ENCODE data around the gene LRRC32. TPM values are rescaled to one million over a fixed set of nuclear protein-coding genes. Genes with fewer than 3 reads are reported as not detected.

LRRC32 gene
- total RNA-seq, 4 donors from 2014 or later: 14.5 to 35.5 (median 23.4) TPM

- H3K4me3 ChIP-seq: no peak overlapping the region
- H3K27me3 ChIP-seq: no peaks in the 10 kb centered on the region
- ATAC-seq: peak in 1 of 2 donors; percentile 42
- no peaks in the 10 kb centered on the region for H3K9me3 ChIP-seq
- DNase-seq: peak in 1 of 2 donors; percentile 27
- TF ChIP-seq POLR2A (IDR thresholded peaks at IDR 0.05) (no peak), CTCF (IDR thresholded peaks at IDR 0.05 in 4 of 5, conservative IDR thresholded peaks at IDR 0.05 in 1 of 5) (peak; percentile 41 to 81 (median 73))
- no peaks in the 10 kb centered on the region for H3K36me3 ChIP-seq
- intact Hi-C loops (cut with DNase I; ENCODE audit: low total_unique reads): no loop called here
- in situ Hi-C loops (cut with MboI; ENCODE audit: low sequenced_read_pairs in 4 of 4): loop anchor here in 2 of 4 donors (10.0 to 25.0 kb wide), 2 partner anchors 93 to 126 kb away; no protein-coding TSS in a partner anchor
- H3K4me1 ChIP-seq: no peaks in the 10 kb centered on the region
- H3K27ac ChIP-seq: no peak overlapping the region
Measured at GRCh38 chr11:76680518-76681425, 10.2 kb upstream of the LRRC32 start.

- intact Hi-C loops (cut with DNase I; ENCODE audit: low total_unique reads): loop anchor here (5.0 kb wide), 2 partner anchors 76 to 126 kb away; no protein-coding TSS in a partner anchor
- no peaks in the 10 kb centered on the region for H3K4me1 ChIP-seq
- no peak for ATAC-seq
- DNase-seq: no peak
- TF ChIP-seq CTCF (IDR thresholded peaks at IDR 0.05 in 4 of 5, conservative IDR thresholded peaks at IDR 0.05 in 1 of 5) (no peak), POLR2A (IDR thresholded peaks at IDR 0.05) (no peak)
- H3K9me3 ChIP-seq: no peaks in the 10 kb centered on the region
- no peak overlapping the region for H3K4me3 ChIP-seq
- in situ Hi-C loops (cut with MboI; ENCODE audit: low sequenced_read_pairs in 4 of 4): loop anchor here in 1 of 4 donors (25.0 kb wide), 1 partner anchor 91 kb away; no protein-coding TSS in a partner anchor
- no peaks in the 10 kb centered on the region for H3K36me3 ChIP-seq
- H3K27ac ChIP-seq: no peak overlapping the region
- no peaks in the 10 kb centered on the region for H3K27me3 ChIP-seq
Measured at GRCh38 chr11:76678321-76678720, 7.8 kb upstream of the LRRC32 start.

- intact Hi-C loops (cut with DNase I; ENCODE audit: low total_unique reads) (loop anchor here (5.0 kb wide), 2 partner anchors 75 to 125 kb away; no protein-coding TSS in a partner anchor), in situ Hi-C loops (cut with MboI; ENCODE audit: low sequenced_read_pairs in 4 of 4) (loop anchor here in 1 of 4 donors (25.0 kb wide), 1 partner anchor 90 kb away; no protein-coding TSS in a partner anchor)
- Histone ChIP-seq H3K4me3 (no peak overlapping the region), H3K9me3 (no peaks in the 10 kb centered on the region), H3K4me1 (no peaks in the 10 kb centered on the region), H3K36me3 (no peaks in the 10 kb centered on the region), H3K27ac (no peak overlapping the region), H3K27me3 (no peaks in the 10 kb centered on the region)
- DNase-seq (no peak), ATAC-seq (no peak)
- TF ChIP-seq CTCF (IDR thresholded peaks at IDR 0.05 in 4 of 5, conservative IDR thresholded peaks at IDR 0.05 in 1 of 5) (no peak), POLR2A (IDR thresholded peaks at IDR 0.05) (no peak)
Measured at GRCh38 chr11:76677458-76677765, 6.9 kb upstream of the LRRC32 start.

- in situ Hi-C loops (cut with MboI; ENCODE audit: low sequenced_read_pairs in 4 of 4) (loop anchor here in 1 of 4 donors (25.0 kb wide), 1 partner anchor 90 kb away; no protein-coding TSS in a partner anchor), intact Hi-C loops (cut with DNase I; ENCODE audit: low total_unique reads) (loop anchor here (5.0 kb wide), 2 partner anchors 75 to 125 kb away; no protein-coding TSS in a partner anchor)
Measured at GRCh38 chr11:76676636-76677457, 6.3 kb upstream of the LRRC32 start.

More at GRCh38 chr11:76676636-76677457, 6.3 kb upstream of the LRRC32 start:
- no peaks in the 10 kb centered on the region for H3K4me1 ChIP-seq
- ATAC-seq: no peak
- TF ChIP-seq POLR2A (IDR thresholded peaks at IDR 0.05): no peak
- H3K27ac ChIP-seq: no peak overlapping the region
- no peak overlapping the region for H3K4me3 ChIP-seq
- no peak for DNase-seq
- H3K36me3 ChIP-seq: no peaks in the 10 kb centered on the region
- H3K9me3 ChIP-seq: no peaks in the 10 kb centered on the region
- no peaks in the 10 kb centered on the region for H3K27me3 ChIP-seq
